HAP-1 (cell line): ENCODE data around the gene MMRN2.

Source experiments
- DNase-seq, 2 experiments: peaks; one replicate each; pipeline ENCODE4 v3.0.0-alpha.2; 2016 to 2020; ENCODE audit warnings: low spot score in 2 of 2
- H3K27me3 ChIP-seq: fragments of 250-450 bp; sonication (Bioruptor Pico); 2 replicates; pipeline ENCODE4 v1.5.1; 2020; ENCODE audit warnings: low read depth, mild to moderate bottlenecking, moderate library complexity
- H3K36me3 ChIP-seq: fragments of 250-450 bp; sonication (Bioruptor Pico); replicated peaks from 2 replicates; pipeline ENCODE4 v1.5.1; 2020; ENCODE audit warnings: mild to moderate bottlenecking
- H3K4me1 ChIP-seq: fragments of 250-450 bp; sonication (Bioruptor Pico); 2 replicates; pipeline ENCODE4 v1.5.1; 2020; ENCODE audit warnings: mild to moderate bottlenecking
- H3K4me3 ChIP-seq: fragments of 250-450 bp; sonication (Bioruptor Pico); 2 replicates; pipeline ENCODE4 v1.5.1; 2020; ENCODE audit warnings: mild to moderate bottlenecking, moderate library complexity
- H3K9me3 ChIP-seq: fragments of 250-450 bp; sonication (Bioruptor Pico); 2 replicates; pipeline ENCODE4 v1.5.1; 2020; ENCODE audit warnings: mild to moderate bottlenecking, moderate library complexity
- in situ Hi-C: fragments of 300-500 bp; cut with MboI; formaldehyde crosslinking; loops from 3 replicates; pipeline ENCODE4 v1.14.3; 2020; ENCODE audit warnings: low sequenced_read_pairs, inconsistent platforms, mixed read lengths

Gene MMRN2

GRCh38 chr10:86898511-86898910 is 58.9 kb downstream of the MMRN2 start:
- no peaks in the 10 kb centered on the region for H3K9me3 ChIP-seq
- DNase-seq: no peak
- no peak overlapping the region for H3K4me3 ChIP-seq
- peaks cover 10% of the 10 kb centered on the region for H3K4me1 ChIP-seq
- H3K36me3 ChIP-seq: peaks cover 25% of the 10 kb centered on the region
- in situ Hi-C loops: loop anchor here (5.0 kb wide), 1 partner anchor 191 kb away; no protein-coding TSS in a partner anchor
- H3K27me3 ChIP-seq: no peaks in the 10 kb centered on the region

- Histone ChIP-seq H3K4me1 (peaks cover 28% of the 10 kb centered on the region), H3K36me3 (peaks cover 11% of the 10 kb centered on the region), H3K27me3 (no peaks in the 10 kb centered on the region), H3K4me3 (no peak overlapping the region), H3K9me3 (no peaks in the 10 kb centered on the region)
- in situ Hi-C loops: no loop called here
- DNase-seq: no peak
Measured at GRCh38 chr10:86889997-86890396, 67.4 kb downstream of the MMRN2 start.

- H3K36me3 ChIP-seq: peaks cover 11% of the 10 kb centered on the region
- in situ Hi-C loops: no loop called here
- no peaks in the 10 kb centered on the region for H3K27me3 ChIP-seq
- DNase-seq: no peak
- no peak overlapping the region for H3K4me3 ChIP-seq
- peaks cover 28% of the 10 kb centered on the region for H3K4me1 ChIP-seq
- H3K9me3 ChIP-seq: no peaks in the 10 kb centered on the region
Measured at GRCh38 chr10:86888585-86889381, 68.6 kb downstream of the MMRN2 start.
